Mucosa of stomach (tissue), 1 donor: ENCODE results near the gene KCNIP2.

Experiments used
- H3K27me3 ChIP-seq: one replicate; pipeline ENCODE4 v1.7.0; 2013; ENCODE audit warnings: mild to moderate bottlenecking, low read length; ENCODE audit not compliant: control insufficient read depth, insufficient read depth
- H3K36me3 ChIP-seq: one replicate; pipeline ENCODE4 v1.7.0; 2013; ENCODE audit warnings: low read length; ENCODE audit not compliant: control insufficient read depth, insufficient read depth
- H3K4me1 ChIP-seq: one replicate; pipeline ENCODE4 v1.7.0; 2013; ENCODE audit warnings: mild to moderate bottlenecking, low read length; ENCODE audit not compliant: control insufficient read depth, insufficient read depth
- H3K4me3 ChIP-seq: one replicate; pipeline ENCODE4 v1.7.0; 2013; ENCODE audit warnings: low read length
- H3K9ac ChIP-seq: one replicate; pipeline ENCODE4 v1.7.0; 2013; ENCODE audit warnings: mild to moderate bottlenecking, low read length, moderate library complexity
- H3K9me3 ChIP-seq: one replicate; pipeline ENCODE4 v1.7.0; 2013; ENCODE audit warnings: mild to moderate bottlenecking, low read length, moderate library complexity; ENCODE audit not compliant: control insufficient read depth
- donor health status: Pancreatic carcinoma.

KCNIP2 gene

GRCh38 chr10:101784558-101784957 lies 59.0 kb downstream of the KCNIP2 start:
- H3K4me1 ChIP-seq = peaks cover 31% of the 10 kb centered on the region
- H3K9me3 ChIP-seq = no peaks in the 10 kb centered on the region
- no peak overlapping the region for H3K4me3 ChIP-seq
- H3K27me3 ChIP-seq = peaks cover 5% of the 10 kb centered on the region
- H3K36me3 ChIP-seq = peaks cover 11% of the 10 kb centered on the region
- no peak overlapping the region for H3K9ac ChIP-seq

GRCh38 chr10:101783736-101784118 lies 59.9 kb downstream of the KCNIP2 start:
- Histone ChIP-seq H3K4me1 (peaks cover 40% of the 10 kb centered on the region), H3K36me3 (peaks cover 11% of the 10 kb centered on the region), H3K4me3 (no peak overlapping the region), H3K9me3 (no peaks in the 10 kb centered on the region), H3K9ac (peak overlapping the region; percentile 54), H3K27me3 (peaks cover 9% of the 10 kb centered on the region)

GRCh38 chr10:101782811-101783735 lies 60.5 kb downstream of the KCNIP2 start, which contains the start of gene NPM3:
TSS of gene NPM3 (minus strand) at chr10:101783446. CDS start at chr10:101783390, 56 bp downstream.
- peaks cover 11% of the 10 kb centered on the region for H3K36me3 ChIP-seq
- peaks cover 46% of the 10 kb centered on the region for H3K4me1 ChIP-seq

GRCh38 chr10:101781984-101782810 lies 61.4 kb downstream of the KCNIP2 start:
- peak overlapping the region; percentile 16 for H3K4me3 ChIP-seq
- H3K9ac ChIP-seq = peak overlapping the region; percentile 29
- H3K27me3 ChIP-seq = peaks cover 16% of the 10 kb centered on the region
- H3K36me3 ChIP-seq = peaks cover 6% of the 10 kb centered on the region
- H3K4me1 ChIP-seq = peaks cover 55% of the 10 kb centered on the region
- H3K9me3 ChIP-seq = no peaks in the 10 kb centered on the region

More at GRCh38 chr10:101782811-101783735, 60.5 kb downstream of the KCNIP2 start, which contains the start of gene NPM3:
- Histone ChIP-seq H3K9me3 (no peaks in the 10 kb centered on the region), H3K9ac (peak within 1 kb of the TSS; percentile 54), H3K4me3 (peak within 1 kb of the TSS; percentile 16), H3K27me3 (peaks cover 9% of the 10 kb centered on the region)

- Histone ChIP-seq H3K36me3 (peaks cover 5% of the 10 kb centered on the region), H3K9ac (no peak overlapping the region), H3K4me3 (no peak overlapping the region), H3K9me3 (no peaks in the 10 kb centered on the region), H3K27me3 (peaks cover 22% of the 10 kb centered on the region), H3K4me1 (peaks cover 55% of the 10 kb centered on the region)
These were observed 62.0 kb downstream of the KCNIP2 start for GRCh38 chr10:101781655-101781983.

- H3K4me3 ChIP-seq = no peak overlapping the region
- peaks cover 55% of the 10 kb centered on the region for H3K4me1 ChIP-seq
- H3K27me3 ChIP-seq = peaks cover 27% of the 10 kb centered on the region
- H3K9ac ChIP-seq = no peak overlapping the region
- no peaks in the 10 kb centered on the region for H3K9me3 ChIP-seq
- H3K36me3 ChIP-seq = peaks cover 4% of the 10 kb centered on the region
These were observed 62.6 kb downstream of the KCNIP2 start for GRCh38 chr10:101780818-101781654.

- Histone ChIP-seq H3K9me3 (no peaks in the 10 kb centered on the region), H3K4me1 (peaks cover 57% of the 10 kb centered on the region), H3K36me3 (no peaks in the 10 kb centered on the region), H3K27me3 (peaks cover 30% of the 10 kb centered on the region), H3K9ac (no peak overlapping the region), H3K4me3 (no peak overlapping the region)
These were observed 63.3 kb downstream of the KCNIP2 start for GRCh38 chr10:101780187-101780817.

GRCh38 chr10:101779544-101780186 lies 63.9 kb downstream of the KCNIP2 start:
- H3K4me3 ChIP-seq = peak overlapping the region; percentile 67
- H3K36me3 ChIP-seq = no peaks in the 10 kb centered on the region
- H3K27me3 ChIP-seq = peaks cover 36% of the 10 kb centered on the region
- no peaks in the 10 kb centered on the region for H3K9me3 ChIP-seq
- peak overlapping the region; percentile 48 for H3K9ac ChIP-seq
- H3K4me1 ChIP-seq = peaks cover 63% of the 10 kb centered on the region

- Histone ChIP-seq H3K36me3 (no peaks in the 10 kb centered on the region), H3K4me3 (peak overlapping the region; percentile 67), H3K27me3 (peaks cover 43% of the 10 kb centered on the region), H3K4me1 (peaks cover 63% of the 10 kb centered on the region), H3K9me3 (no peaks in the 10 kb centered on the region), H3K9ac (peak overlapping the region; percentile 48)
These were observed 64.6 kb downstream of the KCNIP2 start for GRCh38 chr10:101778781-101779543.

GRCh38 chr10:101778151-101778780 lies 65.3 kb downstream of the KCNIP2 start:
- no peaks in the 10 kb centered on the region for H3K9me3 ChIP-seq
- H3K27me3 ChIP-seq = peaks cover 50% of the 10 kb centered on the region
- H3K4me1 ChIP-seq = peaks cover 59% of the 10 kb centered on the region
- H3K9ac ChIP-seq = no peak overlapping the region
- H3K4me3 ChIP-seq = no peak overlapping the region
- no peaks in the 10 kb centered on the region for H3K36me3 ChIP-seq
